Myometrial cell (primary cell): ENCODE measurements around the gene PSTPIP1. TPM values are rescaled to one million over a fixed set of nuclear protein-coding genes. Genes with fewer than 3 reads are reported as not detected.

Source experiments
- total RNA-seq: library from RNA; depleted of rRNA; stranded (reverse); fragments of >200 nt; gene quantifications from 2 replicates; pipeline ENCODE4 v1.2.3, GENCODE V29; 2015

PSTPIP1 gene
- total RNA-seq: 0.18 TPM in 1 of 2 replicates, not detected in the other

DNA sequence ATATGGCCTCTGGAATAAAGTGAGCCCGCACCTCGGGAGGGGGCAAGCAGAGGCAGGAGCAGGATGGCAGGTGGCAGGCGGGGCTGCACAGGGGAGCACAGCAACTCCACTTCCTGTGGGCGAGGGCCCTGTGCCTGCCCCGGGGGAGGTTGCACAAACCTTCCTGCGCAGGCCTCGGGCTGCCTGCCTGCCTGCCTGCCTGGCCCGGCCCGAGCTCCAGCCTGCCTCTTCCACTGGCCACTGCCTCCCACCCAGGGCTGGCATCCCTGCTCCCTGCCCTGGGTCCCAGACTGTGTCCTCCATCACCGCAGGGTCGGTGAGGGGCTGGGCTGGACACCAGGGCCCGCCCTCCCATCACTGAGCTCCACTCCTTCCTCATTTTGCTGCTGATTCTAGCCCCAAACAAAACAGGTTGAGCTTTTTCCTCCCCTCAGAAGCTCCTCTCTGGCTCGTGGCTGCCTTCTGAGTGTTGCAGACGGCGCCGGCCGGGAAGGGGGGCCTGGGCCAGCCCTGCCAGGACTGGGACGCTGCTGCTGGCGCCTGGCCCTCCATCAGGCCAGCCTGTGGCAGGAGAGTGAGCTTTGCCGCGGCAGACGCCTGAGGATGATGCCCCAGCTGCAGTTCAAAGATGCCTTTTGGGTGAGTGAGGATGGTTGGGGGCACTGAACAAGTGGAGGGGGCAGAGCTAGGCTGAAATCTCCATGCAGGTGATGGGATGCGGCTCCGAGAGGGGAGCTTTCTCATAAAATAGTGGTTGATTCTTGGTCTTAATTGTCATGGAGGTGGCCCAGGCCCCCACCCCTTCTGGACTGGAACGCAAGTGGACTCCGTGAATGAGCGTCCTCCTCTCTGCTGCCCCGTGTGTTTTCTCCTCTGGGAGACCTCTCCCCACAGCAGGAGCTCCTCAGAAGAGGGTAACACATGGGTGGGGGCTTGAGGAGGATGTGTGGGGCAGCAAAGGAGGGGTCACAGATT is at the start of gene PSTPIP1:
Gene PSTPIP1 (plus strand): TSS at position 156 of the 975 bp plus-strand sequence. CDS start 448 bp downstream, at position 604.

DNA sequence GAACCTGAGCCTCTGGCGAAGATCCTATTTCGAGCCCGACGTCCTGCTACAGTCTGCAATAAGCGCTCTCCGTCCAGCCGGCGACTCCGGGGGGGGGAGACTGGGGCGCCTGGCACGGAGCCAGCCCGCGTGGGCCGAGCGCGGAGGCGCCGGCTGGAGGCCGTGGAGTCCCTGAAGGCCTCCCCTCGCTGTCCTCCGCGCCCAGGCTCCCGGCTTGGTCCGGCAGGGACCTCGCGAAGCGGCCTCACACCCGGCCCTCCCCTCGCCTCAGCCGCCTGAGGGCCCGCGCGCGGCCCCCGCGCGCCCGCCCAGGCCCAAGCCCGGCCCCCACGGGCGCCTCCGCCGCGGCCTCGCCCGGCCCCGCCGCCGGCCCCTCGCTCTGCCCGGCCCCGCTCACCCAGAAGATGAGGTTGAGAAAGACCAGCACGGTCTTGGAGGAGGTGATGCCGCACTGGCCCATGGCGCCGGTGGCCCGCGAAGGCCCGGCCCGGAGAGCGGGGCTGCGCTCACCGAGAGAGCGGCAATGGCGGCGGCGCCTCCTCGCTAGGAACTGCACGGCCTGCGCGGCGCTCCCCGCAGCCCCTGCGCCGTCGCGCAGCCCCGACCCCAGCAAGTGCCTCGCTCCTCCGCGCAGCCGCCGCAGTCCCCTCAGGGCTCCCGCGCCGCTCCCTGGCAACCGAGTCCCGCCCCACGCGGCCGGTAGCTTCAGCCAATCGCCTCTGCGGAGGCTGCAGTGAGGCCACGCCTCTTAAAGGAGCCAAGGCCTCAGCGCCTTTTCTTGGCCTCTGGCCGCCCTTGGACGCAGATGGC is 75.8 kb downstream of the PSTPIP1 start, which contains the start of gene TSPAN3:
Gene TSPAN3 (minus strand): TSS at position 615 of the 810 bp plus-strand sequence. CDS start 155 bp downstream, at position 460.

Other genes starting within 250 kb of the PSTPIP1 start
- 5.8 and 8.6 TPM in 2 replicates for gene SCAPER, start 89.8 kb upstream of the PSTPIP1 start, total RNA-seq
- 51.3 and 96.2 TPM in 2 replicates for gene RCN2, start 63.4 kb upstream of the PSTPIP1 start, total RNA-seq
- gene TSPAN3, start 76.0 kb downstream of the PSTPIP1 start, total RNA-seq: 175 and 189 TPM in 2 replicates